ENCODE data around the gene SLC51B. TPM values are rescaled to one million over a fixed set of nuclear protein-coding genes. Genes with fewer than 3 reads are reported as not detected.
A peak's percentile ranks its signal among the peaks of the same experiment; 100 is the strongest.
"Not testable (repeated sequence)": the region's sequence is repeated elsewhere in the genome, so short reads cannot be mapped to it uniquely, and the experiment has no call there.

SLC51B gene
- total RNA-seq (2014; rRNA removed; shearing (Covaris generic)): not detected in 2 replicates

DNA sequence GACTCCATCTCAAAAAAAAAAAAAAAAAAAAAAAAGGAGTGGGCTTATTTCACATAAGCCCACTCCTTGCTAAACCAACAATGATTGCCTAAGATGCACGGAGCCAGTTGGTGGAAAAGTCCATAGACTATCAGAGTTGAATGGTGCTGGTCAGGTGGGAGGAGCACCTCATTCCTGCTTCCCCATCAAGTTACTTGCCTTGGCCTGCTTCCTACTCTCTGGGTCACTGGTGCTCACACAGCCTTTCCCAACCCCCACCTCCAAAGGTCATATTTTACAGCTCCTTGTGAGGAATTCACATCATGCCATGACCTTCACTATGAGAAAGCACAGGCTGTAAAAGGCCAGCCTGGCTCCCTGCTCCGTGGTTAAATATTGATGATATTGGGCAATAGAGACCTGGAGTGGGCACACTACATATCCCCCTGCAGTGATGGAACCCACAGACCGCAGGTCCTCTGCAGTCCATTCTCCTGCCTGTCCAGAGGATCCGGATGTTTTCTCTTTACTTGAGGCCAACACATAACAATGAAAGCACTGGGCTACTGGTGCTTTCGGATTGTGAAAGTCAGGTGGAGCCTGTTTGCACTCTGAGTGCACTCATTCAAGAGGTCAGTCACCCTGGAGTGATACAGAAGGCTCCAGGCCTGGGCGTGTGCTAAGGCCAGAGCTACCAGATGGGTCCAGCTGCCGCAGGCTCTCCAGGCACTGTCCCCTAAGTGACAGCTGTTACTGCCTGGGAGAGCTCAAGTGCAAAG lies at the start of gene SLC51B:
Gene SLC51B, plus strand, starts transcription at position 664 of the 758 bp plus-strand sequence. CDS start 4,618 bp downstream, outside the sequence.
- no peak for DNase-seq (ENCODE audit: low read depth)

DNA sequence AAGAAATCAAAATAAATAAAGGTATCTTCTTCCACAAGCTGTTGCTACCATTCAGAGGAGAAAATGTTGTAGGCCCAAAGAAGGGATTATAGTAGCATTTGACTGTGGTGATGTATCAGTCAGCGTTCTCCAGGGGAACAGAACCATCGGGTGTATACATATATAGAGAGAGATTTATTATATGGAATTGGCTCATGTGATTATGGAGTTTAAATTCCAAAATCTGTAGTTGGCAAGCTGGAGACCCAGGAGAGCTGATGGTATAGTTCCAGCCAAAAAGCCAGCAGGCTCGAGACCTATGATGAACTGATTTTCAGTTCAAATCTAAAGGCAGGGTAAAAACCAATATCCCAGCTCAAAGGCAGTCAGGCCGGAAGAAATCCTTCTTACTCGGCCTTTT lies 48.1 kb upstream of the SLC51B start:
- no peak for DNase-seq (ENCODE audit: low read depth)

DNA sequence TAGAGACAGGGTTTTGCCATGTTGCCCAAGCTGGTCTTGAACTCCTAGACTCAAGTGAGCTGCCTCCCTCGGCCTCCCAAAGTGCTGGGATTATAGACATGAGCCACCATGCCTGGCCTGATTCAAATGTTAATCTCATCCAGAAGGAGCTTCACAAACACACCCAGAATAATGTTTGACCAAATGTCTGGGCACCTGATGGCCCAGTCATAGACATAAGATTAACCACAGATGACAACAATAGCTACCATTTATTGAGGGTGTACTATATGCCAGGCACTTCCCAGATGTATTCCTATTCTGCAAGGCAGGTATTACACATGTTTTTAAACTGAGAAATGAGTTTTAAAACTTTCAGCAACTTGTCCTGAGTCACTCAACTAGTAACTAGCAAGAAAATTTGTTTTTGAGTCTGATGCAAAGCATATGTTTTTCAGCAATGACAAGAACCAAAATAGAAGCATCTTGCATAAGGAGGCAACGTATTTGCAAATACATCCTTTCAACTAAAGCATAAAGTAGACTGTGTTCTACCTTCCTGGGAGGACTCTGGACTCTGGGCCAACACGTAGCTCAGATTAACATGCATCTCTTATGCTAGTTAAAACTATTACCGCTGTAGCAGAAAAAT lies 47.3 kb upstream of the SLC51B start:
- DNase-seq (ENCODE audit: low read depth): no peak

- DNase-seq (ENCODE audit: low read depth): no peak
Observed at GRCh38 chr15:65004993-65005392, 40.2 kb upstream of the SLC51B start.

DNA sequence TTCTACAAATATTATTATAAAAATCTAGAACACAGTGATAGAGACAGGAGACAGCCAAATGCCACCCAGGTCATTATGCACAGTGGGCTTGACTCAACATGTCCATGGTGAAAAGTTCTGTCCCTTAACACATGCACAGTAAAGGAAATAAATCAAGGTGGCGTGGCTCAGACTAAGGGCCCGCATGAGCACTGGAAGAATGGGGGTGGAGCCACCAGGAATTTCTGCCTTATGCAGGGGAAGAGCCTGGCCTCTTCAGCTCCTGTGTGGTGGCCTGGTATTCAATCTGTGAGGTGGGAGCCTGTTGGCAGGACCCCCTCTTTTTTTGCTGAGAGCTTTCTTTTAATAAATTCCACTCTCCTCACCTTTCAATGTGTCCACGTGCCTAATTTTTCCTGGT lies 38.3 kb upstream of the SLC51B start:
- no peak for DNase-seq (ENCODE audit: low read depth)

DNA sequence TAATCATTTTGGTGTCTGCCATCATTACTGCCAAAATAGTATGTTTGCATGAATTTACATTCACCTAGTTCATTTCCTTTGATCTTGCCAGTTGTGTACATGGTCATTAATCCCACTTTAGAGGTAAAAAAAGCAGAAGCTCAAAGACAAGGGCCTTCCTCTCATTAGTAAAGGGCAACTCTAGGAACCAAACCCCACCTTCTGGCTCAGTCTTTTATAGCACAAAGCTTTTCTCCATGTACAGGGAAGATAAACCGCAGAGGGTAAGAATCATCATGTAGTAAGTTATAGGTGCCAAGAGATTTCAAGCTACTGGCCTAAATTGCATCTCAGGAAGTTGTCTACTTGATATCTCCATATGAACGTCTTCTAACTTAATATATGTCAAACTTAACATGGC lies 36.2 kb upstream of the SLC51B start:
- no peak for DNase-seq (ENCODE audit: low read depth)

DNA sequence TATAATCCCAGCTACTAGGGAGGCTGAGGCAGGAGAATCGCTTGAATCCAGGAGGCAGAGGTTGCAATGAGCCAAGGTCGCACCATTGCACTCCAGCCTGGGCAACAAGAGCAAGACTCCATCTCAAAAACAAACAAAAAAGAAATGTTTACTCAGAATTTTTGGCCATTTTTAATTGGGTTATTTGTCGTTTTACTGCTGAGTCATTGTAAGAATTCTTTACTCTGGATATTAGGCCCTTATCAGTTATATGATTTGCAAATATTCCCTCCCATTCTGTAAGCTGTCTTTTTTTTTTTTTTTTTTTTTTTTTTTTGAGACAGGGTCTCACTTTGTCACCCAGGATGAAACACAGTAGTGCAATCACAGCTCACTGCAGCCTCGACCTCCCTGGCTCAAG lies 34.0 kb upstream of the SLC51B start:
- not testable (repeated sequence) for DNase-seq (ENCODE audit: low read depth)

GRCh38 chr15:65020419-65020818 lies 24.8 kb upstream of the SLC51B start:
- no peak for DNase-seq (ENCODE audit: low read depth)

GRCh38 chr15:65021488-65021887 lies 23.7 kb upstream of the SLC51B start:
- DNase-seq (ENCODE audit: low read depth): no peak

- DNase-seq (ENCODE audit: low read depth): no peak
Observed at GRCh38 chr15:65026756-65027155, 18.4 kb upstream of the SLC51B start.

- DNase-seq (ENCODE audit: low read depth): no peak
Observed at GRCh38 chr15:65027593-65027992, 17.6 kb upstream of the SLC51B start.

DNA sequence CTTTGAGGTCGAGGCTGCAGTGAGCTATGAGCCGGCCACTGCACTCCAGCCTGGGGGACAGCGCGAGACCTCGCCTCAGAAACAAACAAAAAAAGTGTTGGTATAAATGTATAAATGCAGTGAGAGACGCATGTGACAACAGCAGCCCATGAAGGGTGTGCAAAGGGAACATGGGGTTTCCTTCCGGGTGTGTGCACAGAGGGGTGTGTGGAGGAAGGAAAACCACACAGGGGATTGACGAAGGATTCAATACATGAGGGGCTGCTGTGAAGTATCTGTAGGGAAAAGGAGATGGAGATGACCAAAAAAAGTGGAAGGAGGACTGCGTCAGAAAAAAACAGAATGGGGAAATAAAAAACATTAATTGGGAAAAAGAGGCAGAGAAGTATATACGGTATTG lies 16.8 kb upstream of the SLC51B start:
- DNase-seq (ENCODE audit: low read depth): no peak

DNA sequence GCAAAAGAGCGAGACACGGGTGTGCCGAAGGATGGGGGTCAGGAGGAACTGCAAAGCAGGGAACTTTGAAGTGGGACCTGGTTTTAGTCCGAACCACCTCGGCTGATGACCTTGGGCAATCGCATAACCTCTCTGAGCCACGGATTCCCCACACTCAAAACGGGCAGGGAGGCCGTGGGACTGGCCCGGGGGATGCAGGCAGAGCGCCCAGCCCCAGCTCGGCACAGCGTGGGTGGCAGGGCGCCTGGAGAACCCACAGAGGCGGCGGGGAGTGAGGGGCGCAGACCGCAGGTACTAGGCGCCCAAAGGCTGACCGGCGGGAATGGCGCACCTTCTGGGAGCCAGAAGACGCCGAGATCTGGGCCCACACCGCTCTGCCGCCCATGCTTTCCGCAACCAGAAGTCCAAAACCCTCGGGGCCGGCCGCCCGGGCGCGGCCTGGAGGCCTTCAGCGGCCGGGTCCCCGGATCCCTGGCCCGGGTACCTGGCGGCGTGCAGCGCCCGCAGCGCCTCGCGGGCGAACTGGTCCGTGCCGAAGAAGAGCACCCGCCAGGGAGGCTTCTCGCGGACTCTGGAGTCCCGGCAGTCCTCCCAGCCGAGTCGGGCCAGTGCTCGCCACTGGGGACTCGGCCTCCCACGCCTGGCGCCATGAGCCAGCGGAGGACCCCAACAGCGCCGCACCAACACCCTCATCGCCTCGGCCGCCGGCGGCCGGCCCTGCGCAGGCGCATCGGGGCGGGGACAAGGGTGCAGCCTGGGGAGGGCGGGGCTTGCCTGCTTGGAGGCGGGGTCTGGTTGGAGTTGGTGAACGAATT lies 16.1 kb upstream of the SLC51B start, which contains the start of gene MTFMT:
Gene MTFMT, minus strand, starts transcription at position 719 of the 815 bp plus-strand sequence. Its CDS starts 26 bp downstream, at position 693.
- DNase-seq (ENCODE audit: low read depth): peak; percentile 77

DNA sequence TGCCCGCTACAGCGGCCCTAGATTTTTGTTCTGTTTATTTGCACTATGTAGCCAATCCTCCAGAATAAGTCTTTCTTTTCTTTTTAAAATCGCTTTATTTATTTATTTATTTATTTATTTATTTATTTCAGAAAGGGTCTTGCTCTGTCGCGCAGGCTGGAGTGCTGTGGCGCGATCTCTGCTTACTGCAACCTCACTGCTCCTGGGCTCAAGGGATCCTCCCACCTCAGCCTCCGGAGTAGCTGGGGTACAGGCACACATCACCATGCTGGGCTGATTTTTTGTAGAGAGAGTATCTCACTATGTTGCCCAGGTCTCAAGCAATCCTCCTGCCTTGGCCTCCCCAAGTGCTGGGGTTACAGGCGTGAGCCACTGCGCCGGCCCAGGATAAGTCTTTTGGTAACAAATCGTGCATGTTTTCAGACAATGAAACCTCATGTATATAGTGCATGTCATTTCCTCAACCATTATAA lies 15.4 kb upstream of the SLC51B start:
- no peak for DNase-seq (ENCODE audit: low read depth)

DNA sequence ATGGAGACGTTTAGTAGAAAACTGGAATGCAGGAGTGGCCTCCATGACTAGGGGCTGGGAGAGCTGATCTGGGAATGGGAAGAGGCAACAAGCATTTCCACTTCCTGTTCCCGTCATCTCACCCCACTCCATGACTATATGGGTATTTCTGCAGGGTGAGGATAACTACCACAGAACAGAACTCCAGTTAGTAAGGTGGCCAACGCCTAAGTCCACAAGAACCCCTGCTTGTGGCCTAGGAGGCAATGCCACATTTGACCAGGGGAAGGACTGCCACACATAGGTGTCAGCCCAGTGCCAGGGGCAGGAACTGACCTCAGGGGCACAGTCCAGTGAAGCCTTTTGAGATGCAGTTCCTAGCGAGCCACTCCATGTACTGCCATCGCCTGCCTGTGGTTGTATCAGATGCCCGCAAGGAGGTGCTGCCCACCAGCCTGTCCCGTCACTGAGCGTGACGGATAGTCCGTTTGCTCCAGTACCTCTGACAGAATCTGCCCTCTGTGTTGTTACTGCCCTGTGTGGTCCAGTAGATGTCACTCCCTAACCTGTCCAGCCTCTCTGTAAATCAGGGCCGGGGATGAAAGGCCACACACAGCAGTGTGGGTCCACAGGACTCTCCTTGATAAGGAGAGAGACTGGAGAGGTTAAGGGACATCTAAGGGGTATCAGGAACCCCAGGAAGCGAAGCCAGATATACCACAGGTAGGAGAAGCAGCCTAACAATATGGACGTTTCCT lies 12.2 kb upstream of the SLC51B start:
- DNase-seq (ENCODE audit: low read depth): peak; percentile 83

DNA sequence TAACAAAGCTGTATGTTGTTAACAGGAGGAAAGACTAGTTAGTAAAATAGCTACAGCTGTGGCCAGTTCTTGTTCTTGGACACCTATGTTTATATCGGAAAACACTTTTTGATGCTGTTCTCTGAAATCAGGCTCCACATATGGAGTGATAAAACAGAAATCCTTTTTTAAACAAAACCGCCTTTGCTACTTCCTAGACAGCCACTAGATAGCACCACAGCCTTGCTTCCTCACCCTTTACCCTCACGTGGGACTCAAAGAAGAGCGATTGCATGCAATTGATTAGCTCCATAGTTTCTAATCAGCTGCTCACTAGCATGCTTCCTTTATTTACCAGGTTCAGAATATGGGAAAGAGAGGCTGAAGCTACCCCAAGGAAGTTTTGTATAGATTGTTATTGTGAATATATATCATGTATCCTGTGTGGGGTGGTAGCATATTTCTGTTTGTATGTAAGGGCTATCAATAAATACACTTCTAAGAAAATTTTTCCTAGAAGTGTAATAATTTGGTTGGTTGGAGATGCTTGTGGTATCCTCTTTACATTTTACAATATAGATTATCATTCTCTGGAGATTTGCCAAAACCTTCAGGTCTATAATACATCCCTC lies 11.4 kb upstream of the SLC51B start:
- peak; percentile 46 for DNase-seq (ENCODE audit: low read depth)

DNA sequence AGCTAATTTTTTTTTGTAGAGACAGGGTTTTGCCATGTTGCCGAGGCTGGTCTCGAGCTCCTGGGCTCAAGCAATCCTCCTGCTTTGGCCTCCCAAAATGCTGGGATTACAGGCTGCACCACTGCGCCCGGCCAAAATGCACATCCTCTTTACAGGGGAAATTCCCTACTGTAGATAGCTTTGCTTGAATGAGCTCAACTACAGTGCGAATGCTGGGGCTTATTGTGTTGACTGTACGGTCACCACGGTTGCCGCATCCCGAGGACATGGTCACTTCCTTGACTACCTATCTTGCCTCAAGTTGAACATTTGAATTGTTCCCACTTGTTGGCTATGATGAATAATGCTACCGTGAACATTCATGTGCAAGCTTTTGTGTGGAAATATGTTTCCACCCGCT lies 10.5 kb upstream of the SLC51B start:
- no peak for DNase-seq (ENCODE audit: low read depth)

DNA sequence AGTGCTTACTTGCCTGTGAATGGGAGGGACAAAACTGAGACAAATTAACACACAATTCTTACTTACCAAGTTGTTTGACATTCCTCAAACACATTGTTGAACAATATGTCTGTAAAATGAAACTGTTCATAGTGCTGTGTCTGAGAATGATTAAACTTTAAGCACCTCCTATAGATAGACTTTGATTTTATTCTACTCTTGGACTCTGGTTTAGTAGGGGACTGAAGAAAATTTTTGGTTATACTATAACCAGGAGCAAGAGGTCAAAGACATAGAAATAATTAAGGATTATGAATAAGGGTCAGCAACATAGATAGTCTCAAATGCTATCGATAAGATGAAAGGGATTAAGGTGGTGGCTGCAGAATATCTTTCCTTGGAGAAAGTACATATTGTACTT lies 7.9 kb upstream of the SLC51B start:
- no peak for DNase-seq (ENCODE audit: low read depth)

GRCh38 chr15:65038428-65038827 lies 6.8 kb upstream of the SLC51B start:
- DNase-seq (ENCODE audit: low read depth): no peak

GRCh38 chr15:65038836-65039235 lies 6.4 kb upstream of the SLC51B start:
- DNase-seq (ENCODE audit: low read depth): no peak

DNA sequence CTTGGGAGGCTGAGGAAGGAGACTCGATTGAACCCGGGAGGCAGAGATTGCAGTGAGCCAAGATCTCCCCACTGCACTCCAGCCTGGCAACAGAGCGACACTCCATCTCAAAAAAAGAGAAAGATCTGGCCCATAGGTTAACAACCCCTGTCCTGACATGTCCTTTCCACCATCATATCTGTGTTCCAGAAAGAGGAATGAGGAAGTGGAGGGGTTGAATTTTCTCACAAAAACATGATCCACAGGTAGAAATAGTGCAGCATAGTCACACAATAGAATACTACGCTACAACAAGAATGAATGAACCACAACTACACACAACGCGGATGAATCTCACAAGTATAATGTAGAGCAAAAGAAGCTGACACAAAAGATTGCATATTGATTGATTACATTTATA lies 4.7 kb upstream of the SLC51B start:
- no peak for DNase-seq (ENCODE audit: low read depth)

Data from M059J (cell line).